Endothelial cell of umbilical vein (primary cell): ENCODE data around the gene FSIP1.

Experiments
- CTCF ChIP-seq, 2 donors: IDR thresholded peaks; 1 replicate in 1 of 2; 2 replicates in 1 of 2; pipeline ENCODE4 v1.5.1; 2011; ENCODE audit warnings: low read length in 2 of 2, mild to moderate bottlenecking in 2 of 2, moderate library complexity in 2 of 2, control low read depth in 1 of 2, inconsistent platforms in 1 of 2, low read depth in 1 of 2; ENCODE audit not compliant: insufficient read depth in 1 of 2; ENCODE audit errors: extremely low read depth in 1 of 2
- EZH2 ChIP-seq: IDR thresholded peaks from 2 replicates; pipeline ENCODE4 v1.6.1; 2012; ENCODE audit warnings: borderline replicate concordance, low read depth, mild to moderate bottlenecking, moderate library complexity, low read length, inconsistent platforms; ENCODE audit not compliant: severe bottlenecking
- FOS ChIP-seq: IDR thresholded peaks from 2 replicates; pipeline ENCODE4 v1.6.1; 2011; ENCODE audit warnings: mild to moderate bottlenecking, low read length, moderate library complexity, borderline replicate concordance; ENCODE audit not compliant: insufficient read depth
- GATA2 ChIP-seq: IDR thresholded peaks from 2 replicates; pipeline ENCODE4 v1.7.0; 2011; ENCODE audit warnings: low read depth, mild to moderate bottlenecking, moderate library complexity, mixed read lengths, low read length; ENCODE audit not compliant: insufficient read length, insufficient read depth
- JUN ChIP-seq: IDR thresholded peaks from 2 replicates; pipeline ENCODE4 v1.6.1; 2011; ENCODE audit warnings: borderline replicate concordance, low read depth; ENCODE audit not compliant: insufficient read length, insufficient read depth
- MAX ChIP-seq: IDR thresholded peaks from 2 replicates; pipeline ENCODE4 v1.6.1; 2011; ENCODE audit not compliant: insufficient read depth, insufficient read length
- MYC ChIP-seq: IDR thresholded peaks from one replicate; pipeline ENCODE4 v1.6.1; 2011; ENCODE audit warnings: mild to moderate bottlenecking, low read depth, low read length
- POLR2A ChIP-seq: IDR thresholded peaks from 2 replicates; pipeline ENCODE4 v1.6.1; 2012; ENCODE audit warnings: low read depth, mild to moderate bottlenecking, control low read depth, low read length
- POLR2AphosphoS5 ChIP-seq: IDR thresholded peaks from 2 replicates; pipeline ENCODE4 v1.6.1; 2012; ENCODE audit warnings: low read depth, mild to moderate bottlenecking, control low read depth, low read length, moderate library complexity; ENCODE audit not compliant: insufficient read depth

GRCh38 chr15:39685367-39685766 is 97.3 kb downstream of the FSIP1 start:
- TF ChIP-seq EZH2 = no peak
- no peak for TF ChIP-seq JUN
- TF ChIP-seq CTCF (IDR thresholded peaks at IDR 0.05; ENCODE audit: extremely low read depth in 1 of 2, insufficient read depth in 1 of 2, low read depth in 1 of 2, low read length in 2 of 2) = no peak
- no peak for TF ChIP-seq POLR2A
- TF ChIP-seq POLR2AphosphoS5 = no peak
- TF ChIP-seq MAX = no peak
- no peak for TF ChIP-seq MYC
- TF ChIP-seq GATA2 = no peak
- no peak for TF ChIP-seq FOS
